GM21786 (cell line): ENCODE data around the gene SNF8.

ENCODE experiments used
- ATAC-seq: cut with Tn5 transposase; IDR thresholded peaks from one replicate; pipeline ENCODE4 v1.9.1; 2021; ENCODE audit not compliant: unreplicated experiment

Gene SNF8

DNA sequence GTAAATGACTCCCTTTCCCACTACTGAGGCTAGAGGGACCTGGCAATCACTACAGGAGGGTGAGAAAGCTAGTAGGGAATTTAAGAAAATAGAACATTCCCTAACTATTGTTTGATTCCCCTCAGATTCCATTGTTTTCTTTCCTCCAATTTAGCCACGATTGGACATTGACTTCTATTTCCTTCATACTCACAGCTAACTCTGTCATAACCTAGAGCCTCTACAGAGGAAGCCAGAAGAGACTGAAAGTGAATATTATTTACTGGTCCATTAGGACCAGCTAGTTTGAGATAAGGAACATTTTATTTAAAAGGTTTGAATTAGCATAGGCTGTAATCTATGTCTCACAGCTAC lies 14.9 kb downstream of the SNF8 start:
- no peak for ATAC-seq

- no peak for ATAC-seq
These were observed 15.5 kb downstream of the SNF8 start for GRCh38 chr17:48928876-48929811.

DNA sequence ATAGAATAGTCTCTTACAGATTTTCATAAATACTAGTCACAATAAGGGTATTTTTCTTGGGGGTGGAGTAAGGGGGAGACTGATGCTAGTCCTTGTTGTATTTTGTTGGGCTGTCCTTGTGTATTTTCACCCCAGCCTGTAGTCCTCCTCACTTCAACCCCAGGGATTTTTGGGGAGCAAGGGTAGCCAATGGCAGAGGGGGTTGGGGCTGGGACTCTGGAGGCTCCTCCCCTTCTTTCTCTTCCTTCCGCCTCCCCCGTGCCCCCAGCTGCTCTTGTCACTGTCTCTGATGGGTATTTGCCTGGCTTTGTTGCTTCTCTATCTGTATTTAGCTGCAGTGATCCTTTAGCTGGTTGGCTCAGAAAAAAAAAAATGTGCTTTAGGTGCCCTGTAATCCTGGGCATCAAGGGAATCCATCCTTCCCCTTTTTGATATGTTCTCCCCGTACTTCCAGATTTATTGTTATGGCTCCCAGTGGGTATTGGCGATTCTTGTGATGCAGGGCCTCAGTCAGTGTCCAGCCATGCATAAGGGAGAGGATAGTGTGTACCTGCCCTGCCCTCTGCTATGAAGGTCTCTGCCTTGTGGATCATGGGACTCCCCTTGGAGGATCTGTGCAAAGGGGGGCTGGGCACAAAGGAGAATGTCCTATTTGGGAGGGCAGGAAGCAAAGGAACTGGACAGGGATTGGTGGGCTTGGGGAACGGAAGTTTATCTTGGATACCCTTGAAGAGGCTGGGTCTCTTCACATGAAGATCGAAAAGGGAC lies 16.5 kb downstream of the SNF8 start:
- no peak for ATAC-seq

DNA sequence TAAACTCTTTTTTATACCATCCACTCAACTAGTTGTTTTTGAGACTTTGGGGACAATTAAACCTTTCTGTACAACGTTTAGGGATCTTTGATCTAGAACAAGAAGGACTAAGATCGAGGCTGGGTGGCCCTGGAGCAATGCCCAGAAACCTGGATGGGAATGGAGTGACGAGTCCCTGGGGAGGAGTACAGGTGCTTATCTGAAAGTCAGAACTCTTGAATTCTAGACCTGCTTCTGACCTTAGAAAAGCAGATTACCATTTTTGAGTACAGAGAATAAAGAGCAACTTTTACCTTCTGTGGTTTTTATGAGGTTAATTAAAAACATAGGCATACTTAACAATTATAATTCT lies 18.7 kb downstream of the SNF8 start:
- no peak for ATAC-seq

GRCh38 chr17:48925251-48925990 lies 19.2 kb downstream of the SNF8 start:
- no peak for ATAC-seq

GRCh38 chr17:48915459-48916282 lies 29.0 kb downstream of the SNF8 start:
- ATAC-seq: peak; percentile 76

DNA sequence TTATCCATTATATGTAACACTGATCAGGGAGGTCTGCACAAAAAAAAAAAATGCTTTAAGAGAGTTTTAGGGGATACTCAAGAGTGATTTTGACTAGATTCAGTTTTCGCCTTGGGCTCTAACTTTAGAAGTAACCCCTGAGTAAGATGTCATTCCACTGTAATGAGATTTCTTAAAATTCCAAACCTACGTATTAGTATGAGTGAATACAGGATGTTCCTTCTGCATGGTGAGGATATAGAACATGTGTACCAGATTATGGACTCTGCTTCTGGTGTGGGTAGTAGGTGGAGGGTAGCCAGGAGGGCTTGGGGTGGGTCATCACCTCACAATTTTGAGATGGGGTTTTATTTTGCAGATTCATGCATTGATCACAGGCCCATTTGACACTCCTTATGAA lies 32.2 kb downstream of the SNF8 start:
- no peak for ATAC-seq

- no peak for ATAC-seq
These were observed 34.3 kb downstream of the SNF8 start for GRCh38 chr17:48910370-48910769.

- ATAC-seq: no peak
These were observed 34.9 kb downstream of the SNF8 start for GRCh38 chr17:48909783-48910182.

DNA sequence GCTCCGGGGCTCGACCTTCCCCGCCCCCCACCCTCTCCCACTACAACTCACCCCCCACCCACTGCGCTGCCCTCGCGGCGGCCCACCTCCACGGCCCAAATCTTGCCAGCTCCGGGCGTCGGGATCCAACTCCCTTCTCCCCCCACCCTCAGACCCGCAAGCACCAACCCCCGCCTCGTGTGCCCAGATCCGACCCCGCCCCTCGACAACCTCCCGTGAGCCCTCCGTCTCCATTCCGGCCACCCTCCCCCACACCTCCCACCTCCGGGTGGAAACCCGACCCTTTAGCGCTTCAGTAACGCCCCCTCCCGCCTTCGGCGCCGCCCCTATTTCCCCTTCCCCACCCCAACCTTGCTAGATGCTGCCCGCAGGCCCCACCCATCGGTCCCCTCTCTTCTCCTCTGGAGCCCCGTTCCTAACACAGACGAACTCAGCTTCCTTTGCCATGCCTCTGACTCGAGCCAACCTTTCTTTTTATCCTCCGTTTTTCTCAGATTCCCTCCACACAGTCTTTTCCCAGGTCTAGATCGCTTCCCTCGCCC lies 35.7 kb downstream of the SNF8 start:
- ATAC-seq: peak; percentile 41

GRCh38 chr17:48908047-48908843 lies 36.4 kb downstream of the SNF8 start, which contains the start of gene UBE2Z:
Gene UBE2Z, plus strand, starts transcription at chr17:48908407. Its CDS starts 97 bp downstream, at chr17:48908504.
- peak; percentile 78 for ATAC-seq

GRCh38 chr17:48907713-48908046 lies 37.0 kb downstream of the SNF8 start:
- ATAC-seq: no peak

- ATAC-seq: no peak
These were observed 38.6 kb downstream of the SNF8 start for GRCh38 chr17:48905987-48906515.

GRCh38 chr17:48904428-48904827 lies 40.2 kb downstream of the SNF8 start:
- ATAC-seq: no peak

GRCh38 chr17:48903401-48903800 lies 41.2 kb downstream of the SNF8 start:
- no peak for ATAC-seq

- no peak for ATAC-seq
These were observed 43.4 kb downstream of the SNF8 start for GRCh38 chr17:48901241-48901640.

DNA sequence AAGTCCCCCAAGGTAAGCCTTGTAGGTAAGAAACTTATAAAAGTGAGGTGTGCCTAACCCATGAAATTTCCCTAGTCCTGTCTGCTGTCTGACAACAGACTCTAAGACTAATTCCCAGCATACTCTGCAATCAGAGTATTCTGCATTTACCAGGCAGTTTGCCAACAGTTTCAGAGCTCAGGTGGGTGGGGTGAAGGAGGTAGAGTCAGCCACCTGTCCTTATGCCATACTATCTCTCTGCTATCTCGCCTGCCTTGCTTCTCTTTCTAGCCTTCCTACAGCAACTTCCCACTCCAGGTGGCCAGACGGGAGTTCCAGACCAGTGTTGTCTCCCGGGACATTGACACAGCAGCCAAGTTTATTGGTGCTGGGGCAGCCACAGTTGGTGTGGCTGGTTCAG lies 49.8 kb downstream of the SNF8 start:
- ATAC-seq: no peak

GRCh38 chr17:48893646-48894508 lies 50.8 kb downstream of the SNF8 start:
- no peak for ATAC-seq
